GM06990 (cell line): ENCODE results near the gene MTMR2.

Experiments
- DNase-seq: peaks from one replicate; pipeline ENCODE4 v3.0.0-alpha.2; 2011; ENCODE audit not compliant: insufficient read length; ENCODE audit errors: extremely low read depth
- H3K27me3 ChIP-seq: replicated peaks from 2 replicates; pipeline ENCODE4 v1.6.0; 2011; ENCODE audit warnings: low read length; ENCODE audit not compliant: control insufficient read depth, insufficient read depth
- H3K36me3 ChIP-seq: 2 replicates; pipeline ENCODE4 v1.5.1; 2011; ENCODE audit warnings: low read length; ENCODE audit not compliant: control insufficient read depth, insufficient read depth
- H3K4me3 ChIP-seq: replicated peaks from 2 replicates; pipeline ENCODE4 v1.5.1; 2011; ENCODE audit warnings: low read depth, mild to moderate bottlenecking, control low read depth, low read length
- TF ChIP-seq, protein P1 (sequence below): IDR thresholded peaks from 2 replicates; pipeline ENCODE4 v1.5.1; 2011; ENCODE audit warnings: low read length, control low read depth, mild to moderate bottlenecking, inconsistent platforms; ENCODE audit not compliant: insufficient read depth, poor library complexity, severe bottlenecking

MTMR2 gene

DNA sequence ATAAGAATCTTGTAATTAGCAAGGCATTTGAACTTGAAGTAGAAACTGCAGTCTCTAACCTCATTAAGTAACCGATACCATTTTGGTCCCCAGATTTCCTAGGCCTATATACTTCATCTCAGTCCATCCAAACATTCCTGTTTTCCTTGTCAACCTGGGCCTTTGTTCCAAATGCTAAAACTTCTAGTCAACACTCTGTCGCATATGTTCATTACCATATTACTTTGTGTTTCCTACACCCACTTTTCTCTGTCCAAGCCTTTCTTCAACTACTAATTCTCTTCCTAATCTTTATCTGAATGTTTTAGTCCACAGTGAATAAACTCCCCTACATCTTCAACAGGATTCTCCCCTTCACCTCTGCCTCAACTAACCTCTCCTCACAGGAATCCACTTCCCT, 31.4 kb downstream of the MTMR2 start:
- no peak overlapping the region for H3K4me3 ChIP-seq
- TF ChIP-seq, protein P1, sequence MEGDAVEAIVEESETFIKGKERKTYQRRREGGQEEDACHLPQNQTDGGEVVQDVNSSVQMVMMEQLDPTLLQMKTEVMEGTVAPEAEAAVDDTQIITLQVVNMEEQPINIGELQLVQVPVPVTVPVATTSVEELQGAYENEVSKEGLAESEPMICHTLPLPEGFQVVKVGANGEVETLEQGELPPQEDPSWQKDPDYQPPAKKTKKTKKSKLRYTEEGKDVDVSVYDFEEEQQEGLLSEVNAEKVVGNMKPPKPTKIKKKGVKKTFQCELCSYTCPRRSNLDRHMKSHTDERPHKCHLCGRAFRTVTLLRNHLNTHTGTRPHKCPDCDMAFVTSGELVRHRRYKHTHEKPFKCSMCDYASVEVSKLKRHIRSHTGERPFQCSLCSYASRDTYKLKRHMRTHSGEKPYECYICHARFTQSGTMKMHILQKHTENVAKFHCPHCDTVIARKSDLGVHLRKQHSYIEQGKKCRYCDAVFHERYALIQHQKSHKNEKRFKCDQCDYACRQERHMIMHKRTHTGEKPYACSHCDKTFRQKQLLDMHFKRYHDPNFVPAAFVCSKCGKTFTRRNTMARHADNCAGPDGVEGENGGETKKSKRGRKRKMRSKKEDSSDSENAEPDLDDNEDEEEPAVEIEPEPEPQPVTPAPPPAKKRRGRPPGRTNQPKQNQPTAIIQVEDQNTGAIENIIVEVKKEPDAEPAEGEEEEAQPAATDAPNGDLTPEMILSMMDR: no peak

GRCh38 chr11:95891423-95892170, 32.3 kb downstream of the MTMR2 start:
- Histone ChIP-seq H3K4me3 (no peak overlapping the region), H3K36me3 (no peaks in the 10 kb centered on the region), H3K27me3 (no peaks in the 10 kb centered on the region)
- TF ChIP-seq, protein P1: no peak
- no peak for DNase-seq

More for the DNA sequence above, 31.4 kb downstream of the MTMR2 start:
- Histone ChIP-seq H3K36me3 (no peaks in the 10 kb centered on the region), H3K27me3 (no peaks in the 10 kb centered on the region)
- no peak for DNase-seq

GRCh38 chr11:95888852-95889251, 35.1 kb downstream of the MTMR2 start:
- DNase-seq: no peak
- no peaks in the 10 kb centered on the region for H3K27me3 ChIP-seq
- H3K4me3 ChIP-seq: no peak overlapping the region
- TF ChIP-seq, protein P1: no peak
- H3K36me3 ChIP-seq: no peaks in the 10 kb centered on the region

DNA sequence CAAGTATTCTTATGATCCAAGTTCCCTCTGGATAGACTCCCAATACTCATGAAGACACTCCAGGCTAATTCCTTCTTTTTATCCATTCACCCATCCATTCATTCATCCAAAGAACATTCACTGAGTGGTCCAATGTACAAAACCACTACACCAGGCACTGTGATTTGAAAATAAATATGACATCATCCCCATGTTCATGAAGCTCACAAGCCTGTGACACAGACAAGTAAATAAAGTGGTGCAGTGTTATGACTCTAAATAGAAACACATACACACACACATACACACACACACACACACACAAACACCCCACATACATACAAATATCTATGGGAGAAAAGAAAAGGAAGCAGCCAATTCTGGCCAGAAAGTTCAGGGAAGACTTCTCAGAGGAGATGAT, 35.5 kb downstream of the MTMR2 start:
- TF ChIP-seq, protein P1: no peak
- Histone ChIP-seq H3K4me3 (no peak overlapping the region), H3K27me3 (no peaks in the 10 kb centered on the region), H3K36me3 (no peaks in the 10 kb centered on the region)
- no peak for DNase-seq

DNA sequence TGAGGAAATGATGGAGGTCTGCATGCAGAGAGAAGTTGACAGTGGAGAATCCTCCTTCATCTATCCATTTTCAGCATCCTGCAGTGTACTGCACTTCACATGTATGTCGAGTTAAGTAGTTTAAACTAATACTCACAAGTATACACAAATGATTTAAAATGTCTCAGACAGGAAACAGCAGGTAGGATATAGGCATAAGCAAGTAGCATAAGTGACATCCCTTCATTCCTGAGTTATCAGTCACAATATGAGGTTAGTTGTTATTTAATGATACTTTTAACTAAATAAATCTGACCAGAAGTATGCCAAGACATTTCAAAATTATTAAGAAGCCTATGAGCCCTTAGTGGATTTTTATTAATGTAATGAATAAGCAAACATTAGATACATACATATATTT, 37.4 kb downstream of the MTMR2 start:
- Histone ChIP-seq H3K36me3 (no peaks in the 10 kb centered on the region), H3K27me3 (no peaks in the 10 kb centered on the region), H3K4me3 (no peak overlapping the region)
- TF ChIP-seq, protein P1: no peak
- DNase-seq: no peak
